Stimulated activated CD4-positive, alpha-beta T cell treated with anti-CD3 and anti-CD28 coated beads, Interleukin-12 subunit alpha, Interleukin-12 subunit beta, amount 100 ng/mL, for 24 hours (primary cell): Measurements from ENCODE around the gene UNC45B.
"Not testable (repeated sequence)": the region's sequence is repeated elsewhere in the genome, so short reads cannot be mapped to it uniquely, and the experiment has no call there.

Experiments used
- DNase-seq, 2 experiments: peaks; one replicate each; pipeline ENCODE4 v3.0.0-alpha.2; 2020; ENCODE audit warnings: low read depth in 2 of 2

Gene UNC45B

DNA sequence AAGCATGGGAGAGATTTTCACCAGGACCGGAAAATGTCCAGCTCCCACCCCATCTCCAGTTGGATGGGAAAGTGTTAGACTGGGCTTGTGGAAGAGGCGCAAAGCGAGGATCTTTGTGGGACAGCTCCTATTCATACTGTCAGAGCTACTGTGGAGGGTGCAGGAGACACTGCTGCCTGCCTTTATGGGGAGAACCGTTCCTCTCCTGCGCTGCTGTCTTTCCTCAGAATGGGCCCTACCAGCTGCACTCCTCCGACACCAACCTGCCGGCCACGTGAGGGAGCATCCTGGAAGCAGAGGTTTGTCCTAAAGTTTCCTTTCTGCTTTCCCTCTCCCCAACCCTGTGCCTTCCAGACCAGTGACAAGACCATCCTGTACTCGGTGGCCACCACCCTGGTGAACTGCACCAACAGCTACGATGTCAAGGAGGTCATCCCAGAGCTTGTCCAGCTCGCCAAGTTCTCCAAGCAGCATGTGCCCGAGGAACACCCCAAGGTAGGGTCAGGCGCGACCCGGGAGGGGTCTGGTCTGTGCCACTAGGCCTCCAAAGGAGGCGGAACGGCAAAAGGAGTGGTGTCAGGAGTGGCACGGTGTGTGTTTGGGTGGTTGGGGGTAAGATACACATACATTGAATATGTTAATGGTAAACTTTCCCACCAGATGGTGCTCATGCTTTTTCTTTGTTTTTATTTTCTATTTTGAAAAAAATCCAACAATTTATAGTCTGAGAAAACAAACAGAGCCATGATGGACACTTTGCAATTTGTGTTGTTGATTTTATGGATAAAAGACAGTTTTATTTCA, 23.6 kb downstream of the UNC45B start:
- DNase-seq, result no peak

DNA sequence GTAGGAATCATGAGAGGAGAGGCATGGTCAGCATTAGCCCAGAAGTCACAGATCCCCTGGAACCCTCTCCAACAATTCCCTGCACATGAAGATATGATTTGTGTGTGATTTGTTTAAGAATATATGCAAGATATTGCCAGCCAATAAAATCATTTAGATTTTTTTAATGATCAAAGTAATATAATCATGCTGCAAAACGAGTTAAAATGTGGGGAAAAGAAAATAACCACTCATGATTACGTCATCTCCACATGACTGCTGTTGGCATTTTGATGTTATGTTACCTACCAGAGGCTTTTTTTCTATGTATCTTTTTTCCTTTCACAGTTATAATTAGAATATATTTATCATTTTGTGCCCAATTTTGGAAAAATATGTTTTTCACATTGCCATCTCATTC, 24.2 kb downstream of the UNC45B start:
- DNase-seq, result no peak

DNA sequence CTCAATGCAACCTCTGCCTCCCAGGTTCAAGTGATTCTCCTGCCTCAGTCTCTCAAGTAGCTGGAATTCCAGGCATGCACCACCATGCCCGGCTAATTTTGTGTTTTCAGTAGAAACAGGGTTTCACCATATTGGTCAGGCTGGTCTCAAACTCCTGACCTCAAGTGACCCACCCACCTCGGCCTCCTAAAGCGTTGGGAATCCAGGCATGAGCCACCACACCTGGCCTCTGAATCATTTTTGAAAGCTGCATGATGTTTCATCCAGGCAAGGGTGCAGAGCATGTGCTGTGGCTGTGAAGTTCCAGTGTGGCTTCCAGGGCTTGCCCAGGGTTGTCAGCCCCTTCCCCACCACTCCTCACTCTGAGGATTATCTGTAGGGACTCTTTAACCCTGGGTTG, 24.7 kb downstream of the UNC45B start:
- DNase-seq, result not testable (repeated sequence)

- DNase-seq, result no peak
These were observed 27.3 kb downstream of the UNC45B start for GRCh38 chr17:35174835-35175334.

GRCh38 chr17:35175638-35176415, 28.2 kb downstream of the UNC45B start:
- no peak for DNase-seq

GRCh38 chr17:35176897-35177296, 29.3 kb downstream of the UNC45B start:
- DNase-seq, result no peak

GRCh38 chr17:35179379-35179778, 31.8 kb downstream of the UNC45B start:
- DNase-seq, result not testable (repeated sequence)

GRCh38 chr17:35183332-35183731, 35.7 kb downstream of the UNC45B start:
- no peak for DNase-seq

DNA sequence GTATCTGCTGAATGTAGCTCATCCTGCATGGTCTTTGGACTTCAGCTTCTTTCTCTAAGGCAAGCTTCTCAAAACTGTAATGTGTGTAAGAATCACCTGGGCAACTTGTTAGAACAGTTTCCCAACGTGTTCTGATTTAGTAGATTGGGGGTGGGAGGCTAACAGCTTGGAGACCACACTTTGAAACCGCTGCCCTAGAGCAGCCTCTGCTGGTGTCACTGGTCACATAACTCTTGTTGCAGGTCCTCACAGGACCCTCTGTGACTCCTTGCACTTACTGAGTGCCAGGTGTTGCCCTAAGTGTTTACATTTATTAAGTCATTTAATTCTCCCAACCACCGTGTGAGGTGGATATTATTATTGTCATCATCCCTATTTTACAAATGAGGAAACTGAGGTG, 36.7 kb downstream of the UNC45B start:
- no peak for DNase-seq

- DNase-seq, result no peak
These were observed 38.2 kb downstream of the UNC45B start for GRCh38 chr17:35185849-35186248.

DNA sequence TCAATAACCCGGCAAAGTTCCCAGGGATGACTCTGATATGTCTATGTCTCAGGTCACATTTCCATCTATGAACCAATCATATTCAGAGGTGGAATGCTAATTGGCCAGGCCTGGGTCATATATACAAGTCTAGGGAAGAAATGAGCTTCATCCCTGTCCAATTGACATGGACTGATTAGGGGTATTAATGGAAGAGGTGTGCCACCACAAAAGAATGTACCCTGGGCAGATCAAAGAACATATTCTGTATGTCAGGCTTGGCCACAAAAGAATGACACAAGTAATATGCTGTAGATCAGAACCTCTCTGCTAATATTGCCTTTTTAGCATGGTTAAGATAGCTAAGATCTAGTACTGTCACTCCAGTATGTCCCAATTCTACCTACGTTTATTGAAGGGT, 39.9 kb downstream of the UNC45B start:
- no peak for DNase-seq

- DNase-seq, result no peak
These were observed 40.5 kb downstream of the UNC45B start for GRCh38 chr17:35188111-35188510.

DNA sequence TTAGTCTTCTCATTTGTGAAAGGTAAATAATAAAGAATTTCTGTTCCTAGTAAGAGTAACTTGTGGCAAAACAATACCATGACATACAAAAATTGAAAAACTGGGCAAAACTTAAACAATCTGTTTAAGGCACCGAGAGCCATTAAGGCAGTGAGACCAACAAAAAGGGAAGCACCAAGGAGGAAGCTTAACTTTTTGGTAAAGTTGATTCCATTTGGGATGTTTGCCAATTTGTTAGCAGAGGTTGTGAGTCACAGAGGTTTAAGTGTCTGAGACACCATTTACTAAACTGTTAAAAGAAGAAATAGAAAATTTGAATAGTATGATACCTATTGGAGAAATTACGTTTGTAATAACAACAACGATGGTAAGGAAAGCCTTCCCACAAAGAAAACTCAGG, 41.7 kb downstream of the UNC45B start:
- no peak for DNase-seq

GRCh38 chr17:35191001-35191695, 43.5 kb downstream of the UNC45B start:
- no peak for DNase-seq

GRCh38 chr17:35192708-35193107, 45.1 kb downstream of the UNC45B start:
- DNase-seq, result no peak

GRCh38 chr17:35194001-35194400, 46.4 kb downstream of the UNC45B start, which contains the start of gene SLC35G3:
SLC35G3 (minus strand) TSS chr17:35194393; CDS start chr17:35194307, 86 bp downstream.
- DNase-seq, result not testable (repeated sequence)

DNA sequence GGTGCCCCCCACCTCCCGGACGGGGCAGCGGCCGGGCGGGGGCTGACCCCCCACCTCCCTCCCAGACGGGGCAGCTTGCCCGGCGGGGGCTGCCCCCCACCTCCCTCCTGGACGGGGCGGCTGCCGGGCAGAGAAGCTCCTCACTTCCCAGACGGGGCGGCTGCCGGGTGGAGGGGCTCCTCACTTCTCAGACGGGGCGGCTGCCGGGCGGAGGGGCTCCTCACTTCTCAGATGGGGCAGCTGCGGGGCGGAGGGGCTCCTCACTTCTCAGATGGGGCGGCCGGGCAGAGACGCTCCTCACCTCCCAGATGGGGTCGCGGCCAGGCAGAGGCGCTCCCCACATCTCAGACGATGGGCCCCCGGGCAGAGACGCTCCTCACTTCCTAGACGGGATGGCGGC, 47.4 kb downstream of the UNC45B start:
- not testable (repeated sequence) for DNase-seq

DNA sequence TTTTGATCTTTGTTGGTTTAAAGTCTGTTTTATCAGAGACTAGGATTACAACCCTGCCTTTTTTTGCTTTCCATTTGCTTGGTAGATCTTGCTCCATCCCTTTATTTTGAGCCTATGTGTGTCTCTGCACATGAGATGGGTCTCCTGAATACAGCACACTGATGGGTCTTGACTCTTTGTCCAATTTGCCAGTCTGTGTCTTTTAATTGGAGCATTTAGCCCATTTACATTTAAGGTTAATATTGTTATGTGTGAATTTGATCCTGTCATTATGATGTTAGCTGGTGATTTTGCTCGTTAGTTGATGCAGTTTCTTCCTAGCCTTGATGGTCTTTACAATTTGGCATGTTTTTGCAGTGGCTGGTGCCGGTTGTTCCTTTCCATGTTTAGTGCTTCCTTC, 55.0 kb downstream of the UNC45B start:
- not testable (repeated sequence) for DNase-seq

DNA sequence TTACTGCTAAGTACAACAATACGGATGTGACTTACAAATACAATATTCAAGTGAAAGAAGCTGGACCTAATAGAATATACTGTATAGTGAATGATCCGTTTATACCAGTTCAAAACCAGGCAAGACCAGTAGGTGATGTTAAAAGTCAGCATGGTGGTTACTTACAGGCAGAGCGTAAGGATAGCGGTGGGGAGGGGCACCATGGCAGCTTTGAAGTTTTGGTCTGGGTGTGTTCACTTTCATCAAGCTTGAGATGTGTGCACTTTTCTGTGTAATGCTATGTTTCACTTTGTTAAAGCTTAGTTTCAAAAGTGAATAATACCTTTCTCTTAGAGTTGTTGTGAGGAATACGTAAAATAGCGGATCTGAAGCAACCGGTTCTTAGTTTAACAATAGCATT, 63.1 kb downstream of the UNC45B start:
- DNase-seq, result no peak

- no peak for DNase-seq
These were observed 65.1 kb downstream of the UNC45B start for GRCh38 chr17:35212668-35213067.

- no peak for DNase-seq
These were observed 65.9 kb downstream of the UNC45B start for GRCh38 chr17:35213412-35213940.

- no peak for DNase-seq
These were observed 66.6 kb downstream of the UNC45B start for GRCh38 chr17:35214192-35214591.
